Heart left ventricle (tissue), 13 donors: ENCODE measurements around the gene ZNF492.
"Not testable (repeated sequence)": the region's sequence is repeated elsewhere in the genome, so short reads cannot be mapped to it uniquely, and the experiment has no call there.

Experiments used
- POLR2A ChIP-seq, 2 donors: fragments of 450-650 bp; IDR thresholded peaks; one replicate each; pipeline ENCODE4 v1.6.1; 2017; ENCODE audit warnings: antibody characterized with exemption in 2 of 2, mild to moderate bottlenecking in 2 of 2, moderate library complexity in 2 of 2
- TF ChIP-seq, protein P1 (sequence below), 12 donors: fragments of 200-600 bp; sonication (generic) in 4 of 12; IDR thresholded peaks; one replicate each; pipeline versions ENCODE4 v1.5.0 to v1.8.0; 2018 to 2022; ENCODE audit warnings: antibody characterized with exemption in 12 of 12, mild to moderate bottlenecking in 5 of 12
- donor health status: ischemic (EF 13 %, LVEDD 7.1; RV severe dilation, severe dysfunction).
- donor health status: DM: no; HTN: yes; CAD: no.
- donor health status: DM: no; HTN: no; CAD: no.
- donor health status: ischemic (EF 25% LVEDD 6.9; RV normal size, moderate dysfunction).
- donor health status: ischemic (EF 25% LVEDD 5.7; RV mildly dilated, moderate dysfunction).
- donor health status: ischemic (EF 35%, LVEDD 5.7; RV mildly dilated, moderate dysfunction).
- donor health status: nonischemic (EF 11% LVEDD 7.7; RV severe dilation, severe dysfunction).
- donor health status: DM: yes; HTN: yes; CAD: no.
- donor health status: PGD.
- donor health status: ischemic (EF 29% LVEDD 5.4; RV normal size, mild dysfunction).
- donor health status: nonischemic (EF 23%, LVEDD 6.1; RV moderate dilation, normal function).

- TF ChIP-seq, protein P1, sequence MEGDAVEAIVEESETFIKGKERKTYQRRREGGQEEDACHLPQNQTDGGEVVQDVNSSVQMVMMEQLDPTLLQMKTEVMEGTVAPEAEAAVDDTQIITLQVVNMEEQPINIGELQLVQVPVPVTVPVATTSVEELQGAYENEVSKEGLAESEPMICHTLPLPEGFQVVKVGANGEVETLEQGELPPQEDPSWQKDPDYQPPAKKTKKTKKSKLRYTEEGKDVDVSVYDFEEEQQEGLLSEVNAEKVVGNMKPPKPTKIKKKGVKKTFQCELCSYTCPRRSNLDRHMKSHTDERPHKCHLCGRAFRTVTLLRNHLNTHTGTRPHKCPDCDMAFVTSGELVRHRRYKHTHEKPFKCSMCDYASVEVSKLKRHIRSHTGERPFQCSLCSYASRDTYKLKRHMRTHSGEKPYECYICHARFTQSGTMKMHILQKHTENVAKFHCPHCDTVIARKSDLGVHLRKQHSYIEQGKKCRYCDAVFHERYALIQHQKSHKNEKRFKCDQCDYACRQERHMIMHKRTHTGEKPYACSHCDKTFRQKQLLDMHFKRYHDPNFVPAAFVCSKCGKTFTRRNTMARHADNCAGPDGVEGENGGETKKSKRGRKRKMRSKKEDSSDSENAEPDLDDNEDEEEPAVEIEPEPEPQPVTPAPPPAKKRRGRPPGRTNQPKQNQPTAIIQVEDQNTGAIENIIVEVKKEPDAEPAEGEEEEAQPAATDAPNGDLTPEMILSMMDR (IDR thresholded peaks at IDR 0.05): not testable (repeated sequence)
- TF ChIP-seq POLR2A (IDR thresholded peaks at IDR 0.05): not testable (repeated sequence)
These were observed 51.4 kb downstream of the ZNF492 start for GRCh38 chr19:22685493-22685892.
